GM18508 (cell line): ENCODE data around the gene RBL1.
A peak's percentile ranks its signal among the peaks of the same experiment; 100 is the strongest.

Experiments used
- ATAC-seq: cut with Tn5 transposase; IDR thresholded peaks from one replicate; pipeline ENCODE4 v1.9.1; 2021; ENCODE audit warnings: moderate number of reproducible peaks; ENCODE audit not compliant: insufficient read depth, unreplicated experiment

The RBL1 gene

GRCh38 chr20:36957875-36958667 lies 137.7 kb downstream of the RBL1 start:
- no peak for ATAC-seq

GRCh38 chr20:36956674-36957073 lies 139.1 kb downstream of the RBL1 start:
- no peak for ATAC-seq

- ATAC-seq: no peak
Measured at GRCh38 chr20:36956016-36956415, 139.8 kb downstream of the RBL1 start.

- no peak for ATAC-seq
Measured at GRCh38 chr20:36951979-36952738, 143.6 kb downstream of the RBL1 start.

GRCh38 chr20:36951198-36951978 lies 144.4 kb downstream of the RBL1 start, which contains the start of gene SAMHD1:
TSS of gene SAMHD1 (minus strand) at chr20:36951708. CDS start at chr20:36951643, 65 bp downstream.
- ATAC-seq: peak; percentile 83

- no peak for ATAC-seq
Measured at GRCh38 chr20:36950414-36951197, 145.2 kb downstream of the RBL1 start.
